ENCODE results near the gene PIGO. TPM values are rescaled to one million over a fixed set of nuclear protein-coding genes. Genes with fewer than 3 reads are reported as not detected.

Gene PIGO
- total RNA-seq, 1 donor from 2014 or later, result 25.1 TPM

GRCh38 chr9:35067056-35067455, 29.3 kb downstream of the PIGO start:
- intact Hi-C loops (cut with DNase I), result no loop called here
- TF ChIP-seq CTCF (IDR thresholded peaks at IDR 0.05), result no peak
- H3K27me3 ChIP-seq (ENCODE audit: low read depth), result no peaks in the 10 kb centered on the region
- ATAC-seq, result no peak
- DNase-seq, result no peak
- peaks cover 68% of the 10 kb centered on the region for H3K36me3 ChIP-seq
- H3K9me3 ChIP-seq, result no peaks in the 10 kb centered on the region
- peaks cover 39% of the 10 kb centered on the region for H3K4me1 ChIP-seq
- no peak overlapping the region for H3K4me3 ChIP-seq
- H3K27ac ChIP-seq, result no peak overlapping the region

GRCh38 chr9:35060548-35061207, 35.7 kb downstream of the PIGO start:
- DNase-seq (no peak), ATAC-seq (no peak)
- no peaks in the 10 kb centered on the region for H3K9me3 ChIP-seq
- H3K27ac ChIP-seq, result no peak overlapping the region
- no peak for TF ChIP-seq CTCF (IDR thresholded peaks at IDR 0.05)
- intact Hi-C loops (cut with DNase I), result no loop called here
- peaks cover 100% of the 10 kb centered on the region for H3K36me3 ChIP-seq
- no peaks in the 10 kb centered on the region for H3K4me1 ChIP-seq
- no peak overlapping the region for H3K4me3 ChIP-seq
- H3K27me3 ChIP-seq (ENCODE audit: low read depth), result no peaks in the 10 kb centered on the region

- TF ChIP-seq CTCF (IDR thresholded peaks at IDR 0.05), result no peak
- no peak overlapping the region for H3K27ac ChIP-seq
- no peaks in the 10 kb centered on the region for H3K27me3 ChIP-seq (ENCODE audit: low read depth)
- DNase-seq (no peak), ATAC-seq (no peak)
- intact Hi-C loops (cut with DNase I), result no loop called here
- H3K4me3 ChIP-seq, result no peak overlapping the region
- peaks cover 100% of the 10 kb centered on the region for H3K36me3 ChIP-seq
- H3K9me3 ChIP-seq, result no peaks in the 10 kb centered on the region
- no peaks in the 10 kb centered on the region for H3K4me1 ChIP-seq
These were observed 37.0 kb downstream of the PIGO start for GRCh38 chr9:35059438-35059837.

GRCh38 chr9:35057271-35057620, 39.1 kb downstream of the PIGO start:
- no peak for TF ChIP-seq CTCF (IDR thresholded peaks at IDR 0.05)
- ATAC-seq, result no peak
- no peak for DNase-seq
- Histone ChIP-seq H3K27me3 (ENCODE audit: low read depth) (no peaks in the 10 kb centered on the region), H3K9me3 (no peaks in the 10 kb centered on the region), H3K4me1 (no peaks in the 10 kb centered on the region), H3K4me3 (no peak overlapping the region), H3K27ac (no peak overlapping the region), H3K36me3 (peaks cover 97% of the 10 kb centered on the region)
- intact Hi-C loops (cut with DNase I), result no loop called here

GRCh38 chr9:35056571-35057270, 39.7 kb downstream of the PIGO start:
- Histone ChIP-seq H3K4me3 (no peak overlapping the region), H3K27ac (no peak overlapping the region), H3K27me3 (ENCODE audit: low read depth) (no peaks in the 10 kb centered on the region), H3K4me1 (no peaks in the 10 kb centered on the region), H3K36me3 (peaks cover 97% of the 10 kb centered on the region), H3K9me3 (no peaks in the 10 kb centered on the region)
- DNase-seq (no peak), ATAC-seq (peak in 1 of 2 donors; percentile 24)
- no peak for TF ChIP-seq CTCF (IDR thresholded peaks at IDR 0.05)
- intact Hi-C loops (cut with DNase I), result no loop called here

Measured in lower lobe of right lung (tissue), 2 donors.